ENCODE data around the gene SEMA5A.

The SEMA5A gene

GRCh38 chr5:9182899-9183695 lies 362.8 kb downstream of the SEMA5A start:
- no peaks in the 10 kb centered on the region for H3K4me1 ChIP-seq
- TF ChIP-seq CTCF (IDR thresholded peaks at IDR 0.05) = no peak
- H3K27me3 ChIP-seq (ENCODE audit: control insufficient read depth, insufficient read depth, low read length) = no peaks in the 10 kb centered on the region
- H3K36me3 ChIP-seq (ENCODE audit: control insufficient read depth, insufficient read depth, low read length) = no peaks in the 10 kb centered on the region
- H2AFZ ChIP-seq = no peak overlapping the region
- H3K4me3 ChIP-seq (ENCODE audit: low read depth, low read length) = no peak overlapping the region
- no peak overlapping the region for H3K27ac ChIP-seq
- H3K9me3 ChIP-seq (ENCODE audit: control insufficient read depth, low read length) = no peaks in the 10 kb centered on the region
- H3K79me2 ChIP-seq = no peaks in the 10 kb centered on the region
- H3K4me2 ChIP-seq (ENCODE audit: low read length) = no peak overlapping the region
- no peak overlapping the region for H3K9ac ChIP-seq

- no peaks in the 10 kb centered on the region for H3K27me3 ChIP-seq (ENCODE audit: control insufficient read depth, insufficient read depth, low read length)
- no peaks in the 10 kb centered on the region for H3K4me1 ChIP-seq
- H3K36me3 ChIP-seq (ENCODE audit: control insufficient read depth, insufficient read depth, low read length) = no peaks in the 10 kb centered on the region
- no peaks in the 10 kb centered on the region for H3K9me3 ChIP-seq (ENCODE audit: control insufficient read depth, low read length)
- TF ChIP-seq CTCF (IDR thresholded peaks at IDR 0.05) = no peak
- H3K4me2 ChIP-seq (ENCODE audit: low read length) = no peak overlapping the region
- no peak overlapping the region for H3K4me3 ChIP-seq (ENCODE audit: low read depth, low read length)
- H3K79me2 ChIP-seq = no peaks in the 10 kb centered on the region
- no peak overlapping the region for H3K27ac ChIP-seq
- H2AFZ ChIP-seq = no peak overlapping the region
- H3K9ac ChIP-seq = no peak overlapping the region
These were observed 369.2 kb downstream of the SEMA5A start for GRCh38 chr5:9176641-9177040.

DNA sequence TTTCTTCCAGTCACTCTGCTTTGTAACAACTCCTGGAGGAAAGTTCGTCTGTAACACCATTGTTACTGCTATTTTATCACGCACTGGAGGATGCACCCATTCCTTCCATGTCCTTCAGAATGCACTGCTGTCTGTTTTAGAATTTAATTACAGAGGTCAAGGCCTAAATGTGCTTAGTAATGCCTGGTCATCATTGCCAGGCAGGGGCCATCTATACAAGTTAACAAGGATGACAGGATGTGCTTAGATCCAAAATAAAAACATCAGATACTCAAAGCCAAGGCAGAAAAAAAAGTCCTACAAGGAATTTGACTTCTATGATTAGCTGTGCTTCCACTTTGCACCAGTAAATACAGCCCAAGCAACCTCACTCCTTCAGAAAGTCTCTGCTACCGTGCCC lies 371.4 kb downstream of the SEMA5A start:
- Histone ChIP-seq H3K36me3 (ENCODE audit: control insufficient read depth, insufficient read depth, low read length) (no peaks in the 10 kb centered on the region), H3K27ac (no peak overlapping the region), H3K27me3 (ENCODE audit: control insufficient read depth, insufficient read depth, low read length) (no peaks in the 10 kb centered on the region), H3K9ac (no peak overlapping the region), H3K9me3 (ENCODE audit: control insufficient read depth, low read length) (no peaks in the 10 kb centered on the region), H3K4me3 (ENCODE audit: low read depth, low read length) (no peak overlapping the region), H3K79me2 (no peaks in the 10 kb centered on the region), H3K4me1 (no peaks in the 10 kb centered on the region), H2AFZ (no peak overlapping the region), H3K4me2 (ENCODE audit: low read length) (no peak overlapping the region)
- no peak for TF ChIP-seq CTCF (IDR thresholded peaks at IDR 0.05)

DNA sequence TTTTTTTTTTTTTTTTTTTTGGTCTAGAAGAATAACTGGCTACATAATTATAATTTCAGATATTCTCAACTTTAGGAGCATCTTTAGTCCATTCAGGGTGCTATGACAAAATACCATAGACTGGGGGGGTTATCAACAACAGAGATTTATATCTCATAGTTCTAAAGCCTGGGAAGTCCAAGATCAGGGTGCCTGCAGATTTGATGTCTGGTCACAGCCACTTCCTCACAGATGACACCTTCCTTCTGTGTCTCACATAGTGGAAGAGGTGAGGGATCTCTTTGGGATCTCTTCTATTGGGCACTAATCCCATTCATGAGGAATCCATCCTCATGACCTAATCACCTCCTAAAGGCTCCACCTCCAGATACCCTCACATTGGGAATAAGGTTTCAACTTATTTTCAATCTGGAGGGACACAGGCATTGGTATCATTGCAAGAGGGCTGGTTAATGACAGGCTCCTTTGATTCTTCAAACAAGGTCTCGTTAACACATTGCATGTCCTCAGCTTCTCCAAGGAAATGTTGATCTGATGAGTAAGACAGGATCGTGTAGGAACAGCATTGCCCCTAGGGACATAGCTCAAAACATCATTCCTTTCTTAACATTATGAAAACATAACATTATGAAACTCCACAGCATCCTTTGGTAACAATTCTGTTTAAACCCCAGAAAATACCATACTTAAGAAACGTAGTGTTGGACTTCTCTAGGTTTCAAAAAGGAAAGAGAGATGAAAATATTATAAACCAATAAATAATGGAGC lies 372.4 kb downstream of the SEMA5A start:
- Histone ChIP-seq H3K9ac (no peak overlapping the region), H3K79me2 (no peaks in the 10 kb centered on the region), H3K4me3 (ENCODE audit: low read depth, low read length) (no peak overlapping the region), H3K9me3 (ENCODE audit: control insufficient read depth, low read length) (no peaks in the 10 kb centered on the region), H3K27ac (no peak overlapping the region), H3K4me1 (no peaks in the 10 kb centered on the region), H3K27me3 (ENCODE audit: control insufficient read depth, insufficient read depth, low read length) (no peaks in the 10 kb centered on the region), H3K4me2 (ENCODE audit: low read length) (no peak overlapping the region), H3K36me3 (ENCODE audit: control insufficient read depth, insufficient read depth, low read length) (no peaks in the 10 kb centered on the region), H2AFZ (no peak overlapping the region)
- TF ChIP-seq CTCF (IDR thresholded peaks at IDR 0.05) = no peak
